ENCODE results near the gene MECR.

Gene MECR

GRCh38 chr1:29256979-29257804 is 26.5 kb upstream of the MECR start:
- Histone ChIP-seq H2AFZ (no peak overlapping the region), H3K4me3 (ENCODE audit: low read depth, low read length) (no peak overlapping the region), H3K36me3 (ENCODE audit: control insufficient read depth, insufficient read depth, low read length) (no peaks in the 10 kb centered on the region), H3K4me2 (ENCODE audit: low read length) (no peak overlapping the region), H3K4me1 (no peaks in the 10 kb centered on the region), H3K9me3 (ENCODE audit: control insufficient read depth, low read length) (no peaks in the 10 kb centered on the region), H3K27me3 (ENCODE audit: control insufficient read depth, insufficient read depth, low read length) (no peaks in the 10 kb centered on the region), H3K27ac (no peak overlapping the region), H3K79me2 (no peaks in the 10 kb centered on the region), H3K9ac (no peak overlapping the region)
- no peak for TF ChIP-seq CTCF (IDR thresholded peaks at IDR 0.05)

DNA sequence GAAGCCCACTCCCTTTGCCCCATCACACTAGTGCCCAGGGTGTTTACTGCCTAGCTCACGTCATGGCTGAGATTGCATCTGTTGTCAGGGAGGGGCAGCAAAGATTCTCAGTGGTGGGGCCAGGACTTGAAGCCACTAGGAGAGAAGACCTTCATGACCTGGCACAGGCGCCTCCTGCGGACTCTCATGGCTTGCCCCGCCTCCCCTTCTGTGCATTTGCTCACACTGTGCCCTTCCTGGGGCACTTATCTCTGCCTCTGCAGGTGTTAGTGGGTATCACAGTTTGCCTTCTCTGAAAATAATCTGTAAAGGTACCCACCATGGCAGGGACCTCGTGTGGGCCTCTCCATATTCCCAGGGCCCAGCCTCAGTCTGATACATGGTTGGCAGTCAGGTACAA is 25.7 kb upstream of the MECR start:
- H3K4me2 ChIP-seq (ENCODE audit: low read length), result no peak overlapping the region
- no peaks in the 10 kb centered on the region for H3K79me2 ChIP-seq
- no peak for TF ChIP-seq CTCF (IDR thresholded peaks at IDR 0.05)
- H3K9ac ChIP-seq, result no peak overlapping the region
- no peak overlapping the region for H3K4me3 ChIP-seq (ENCODE audit: low read depth, low read length)
- no peak overlapping the region for H2AFZ ChIP-seq
- no peaks in the 10 kb centered on the region for H3K36me3 ChIP-seq (ENCODE audit: control insufficient read depth, insufficient read depth, low read length)
- H3K27me3 ChIP-seq (ENCODE audit: control insufficient read depth, insufficient read depth, low read length), result no peaks in the 10 kb centered on the region
- H3K4me1 ChIP-seq, result no peaks in the 10 kb centered on the region
- no peak overlapping the region for H3K27ac ChIP-seq
- H3K9me3 ChIP-seq (ENCODE audit: control insufficient read depth, low read length), result no peaks in the 10 kb centered on the region

GRCh38 chr1:29255134-29255666 is 24.5 kb upstream of the MECR start:
- Histone ChIP-seq H2AFZ (no peak overlapping the region), H3K4me2 (ENCODE audit: low read length) (no peak overlapping the region), H3K9me3 (ENCODE audit: control insufficient read depth, low read length) (no peaks in the 10 kb centered on the region), H3K4me1 (no peaks in the 10 kb centered on the region), H3K36me3 (ENCODE audit: control insufficient read depth, insufficient read depth, low read length) (no peaks in the 10 kb centered on the region), H3K79me2 (no peaks in the 10 kb centered on the region), H3K27me3 (ENCODE audit: control insufficient read depth, insufficient read depth, low read length) (no peaks in the 10 kb centered on the region), H3K9ac (no peak overlapping the region), H3K27ac (no peak overlapping the region), H3K4me3 (ENCODE audit: low read depth, low read length) (no peak overlapping the region)
- no peak for TF ChIP-seq CTCF (IDR thresholded peaks at IDR 0.05)

- Histone ChIP-seq H3K9me3 (ENCODE audit: control insufficient read depth, low read length) (no peaks in the 10 kb centered on the region), H3K27ac (no peak overlapping the region), H3K4me3 (ENCODE audit: low read depth, low read length) (no peak overlapping the region), H3K4me2 (ENCODE audit: low read length) (no peak overlapping the region), H3K9ac (no peak overlapping the region), H2AFZ (no peak overlapping the region), H3K27me3 (ENCODE audit: control insufficient read depth, insufficient read depth, low read length) (no peaks in the 10 kb centered on the region), H3K4me1 (no peaks in the 10 kb centered on the region), H3K79me2 (no peaks in the 10 kb centered on the region), H3K36me3 (ENCODE audit: control insufficient read depth, insufficient read depth, low read length) (no peaks in the 10 kb centered on the region)
- TF ChIP-seq CTCF (IDR thresholded peaks at IDR 0.05), result no peak
Measured at GRCh38 chr1:29254346-29254745, 23.6 kb upstream of the MECR start.

GRCh38 chr1:29253180-29253579 is 22.4 kb upstream of the MECR start:
- Histone ChIP-seq H3K27me3 (ENCODE audit: control insufficient read depth, insufficient read depth, low read length) (no peaks in the 10 kb centered on the region), H3K9ac (no peak overlapping the region)

More at GRCh38 chr1:29253180-29253579, 22.4 kb upstream of the MECR start:
- Histone ChIP-seq H3K4me1 (no peaks in the 10 kb centered on the region), H3K27ac (no peak overlapping the region), H2AFZ (no peak overlapping the region), H3K36me3 (ENCODE audit: control insufficient read depth, insufficient read depth, low read length) (no peaks in the 10 kb centered on the region), H3K79me2 (no peaks in the 10 kb centered on the region), H3K4me3 (ENCODE audit: low read depth, low read length) (no peak overlapping the region), H3K9me3 (ENCODE audit: control insufficient read depth, low read length) (no peaks in the 10 kb centered on the region), H3K4me2 (ENCODE audit: low read length) (no peak overlapping the region)
- no peak for TF ChIP-seq CTCF (IDR thresholded peaks at IDR 0.05)

All from parathyroid adenoma (tissue), 2 donors.